Endothelial cell of umbilical vein (primary cell): ENCODE data around the gene MOB3A. TPM values are rescaled to one million over a fixed set of nuclear protein-coding genes. Genes with fewer than 3 reads are reported as not detected.

Source experiments
- BruUV-seq: library from RNA; stranded (reverse); fragments of 400-500 nt; replicated peaks from 2 replicates; lab custom pipeline; 2021; lab: Mats Ljungman, UMichigan
- CTCF ChIA-PET: fragments of 300-600, 350-600 bp; sonication (Branson Sonifier 250); formaldehyde crosslinking; loops from one replicate; lab custom pipeline; 2021; ENCODE audit warnings: antibody characterized with exemption, inconsistent platforms; lab: Charles Lee
- POLR2A ChIA-PET: fragments of 300-600, 350-600 bp; sonication (Branson Sonifier 250); formaldehyde crosslinking; loops from one replicate; lab custom pipeline; 2021; ENCODE audit warnings: antibody characterized with exemption, inconsistent platforms; lab: Charles Lee
- DNase-seq: peaks from one replicate; pipeline ENCODE4 v3.0.0-alpha.2; 2011; ENCODE audit warnings: low read depth, low spot score
- FAIRE-seq: peaks from 2 replicates; lab custom pipeline; 2011; peaks lifted over from hg19 to GRCh38; lab: Jason Lieb, UNC
- H2AFZ ChIP-seq: 2 replicates; pipeline ENCODE4 v1.6.0; 2012; ENCODE audit warnings: low read depth, low read length, control low read depth, inconsistent platforms
- H3K27ac ChIP-seq: 2 replicates; pipeline ENCODE4 v1.5.1; 2011; ENCODE audit warnings: low read depth, mild to moderate bottlenecking, control low read depth, low read length, moderate library complexity; ENCODE audit not compliant: insufficient read depth
- H3K27me3 ChIP-seq, 2 experiments: 2 replicates each; pipeline versions ENCODE4 v1.6.0 to v1.6.1; 2011; ENCODE audit warnings: low read length in 2 of 2, mixed read lengths in 1 of 2; ENCODE audit not compliant: control insufficient read depth in 2 of 2, insufficient read depth in 2 of 2
- H3K36me3 ChIP-seq, 2 experiments: 2 replicates in 1 of 2; 3 replicates in 1 of 2; pipeline ENCODE4 v1.5.1; 2011; ENCODE audit warnings: low read length in 2 of 2, mild to moderate bottlenecking in 1 of 2, moderate library complexity in 1 of 2; ENCODE audit not compliant: control insufficient read depth in 2 of 2, insufficient read depth in 2 of 2; ENCODE audit errors: extremely low read depth in 1 of 2
- H3K4me1 ChIP-seq: 3 replicates; pipeline ENCODE4 v1.5.1; 2011; ENCODE audit warnings: mild to moderate bottlenecking, low read length; ENCODE audit not compliant: control insufficient read depth, insufficient read depth; ENCODE audit errors: extremely low read depth
- H3K4me2 ChIP-seq: 2 replicates; pipeline ENCODE4 v1.6.1; 2011; ENCODE audit warnings: low read length, control low read depth, mixed read lengths; ENCODE audit not compliant: insufficient read depth
- H3K4me3 ChIP-seq, 3 experiments: fragments of 200-600 bp in 1 of 3; sonication (generic), shearing (Covaris generic) in 1 of 3; replicated peaks in 1 of 3; 2 replicates each; pipeline ENCODE4 v1.5.1; 2011 to 2016; ENCODE audit warnings: control low read depth in 3 of 3, low read length in 3 of 3, mild to moderate bottlenecking in 2 of 3, inconsistent platforms in 1 of 3, low read depth in 1 of 3, moderate library complexity in 1 of 3; ENCODE audit not compliant: insufficient read depth in 1 of 3
- H3K79me2 ChIP-seq: 2 replicates; pipeline ENCODE4 v1.6.0; 2012; ENCODE audit warnings: low read length, inconsistent platforms; ENCODE audit not compliant: control insufficient read depth, insufficient read depth
- H3K9ac ChIP-seq: replicated peaks from 2 replicates; pipeline ENCODE3; 2011; ENCODE audit warnings: low read length, control low read depth; ENCODE audit not compliant: insufficient read depth; ENCODE audit errors: extremely low read depth
- H3K9me1 ChIP-seq: replicated peaks from 3 replicates; pipeline ENCODE4 v1.6.0; 2011; ENCODE audit warnings: mild to moderate bottlenecking, low read length; ENCODE audit not compliant: control insufficient read depth, insufficient read depth; ENCODE audit errors: extremely low read depth
- H3K9me3 ChIP-seq: replicated peaks from 2 replicates; pipeline ENCODE4 v1.5.1; 2012; ENCODE audit warnings: low read length, inconsistent platforms; ENCODE audit not compliant: control insufficient read depth, insufficient read depth
- H4K20me1 ChIP-seq: replicated peaks from 2 replicates; pipeline ENCODE3; 2011; ENCODE audit warnings: mild to moderate bottlenecking, low read length; ENCODE audit not compliant: control insufficient read depth, insufficient read depth; ENCODE audit errors: extremely low read depth
- EZH2 ChIP-seq: IDR thresholded peaks from 2 replicates; pipeline ENCODE4 v1.6.1; 2012; ENCODE audit warnings: borderline replicate concordance, low read depth, mild to moderate bottlenecking, moderate library complexity, low read length, inconsistent platforms; ENCODE audit not compliant: severe bottlenecking
- FOS ChIP-seq: IDR thresholded peaks from 2 replicates; pipeline ENCODE4 v1.6.1; 2011; ENCODE audit warnings: mild to moderate bottlenecking, low read length, moderate library complexity, borderline replicate concordance; ENCODE audit not compliant: insufficient read depth
- GATA2 ChIP-seq: IDR thresholded peaks from 2 replicates; pipeline ENCODE4 v1.7.0; 2011; ENCODE audit warnings: low read depth, mild to moderate bottlenecking, moderate library complexity, mixed read lengths, low read length; ENCODE audit not compliant: insufficient read length, insufficient read depth
- JUN ChIP-seq: IDR thresholded peaks from 2 replicates; pipeline ENCODE4 v1.6.1; 2011; ENCODE audit warnings: borderline replicate concordance, low read depth; ENCODE audit not compliant: insufficient read length, insufficient read depth
- MYC ChIP-seq: IDR thresholded peaks from one replicate; pipeline ENCODE4 v1.6.1; 2011; ENCODE audit warnings: mild to moderate bottlenecking, low read depth, low read length
- POLR2A ChIP-seq: IDR thresholded peaks from 2 replicates; pipeline ENCODE4 v1.6.1; 2012; ENCODE audit warnings: low read depth, mild to moderate bottlenecking, control low read depth, low read length
- POLR2AphosphoS5 ChIP-seq: IDR thresholded peaks from 2 replicates; pipeline ENCODE4 v1.6.1; 2012; ENCODE audit warnings: low read depth, mild to moderate bottlenecking, control low read depth, low read length, moderate library complexity; ENCODE audit not compliant: insufficient read depth
- dilution Hi-C: fragments of 300-500 bp; cut with MboI; formaldehyde crosslinking; loops from one replicate; pipeline ENCODE4 v1.15.0; 2019; ENCODE audit warnings: low sequenced_read_pairs; ENCODE audit not compliant: extremely low pct_ligation_motif_present
- intact Hi-C: fragments of 100-400 bp; cut with micrococcal nuclease; formaldehyde crosslinking; loops from one replicate; pipeline ENCODE4 v1.10.0; 2022
- polyA plus RNA-seq, 4 experiments: library from polyadenylated mRNA; depleted of rRNA in 3 of 4; stranded (reverse) in 3 of 4; unstranded in 1 of 4; fragments of >200 nt; gene quantifications; 2 replicates each; pipeline versions ENCODE4 v1.2.1 to v1.2.3, GENCODE V29; 2011 to 2012; ENCODE audit warnings: missing spikeins in 1 of 4
- total RNA-seq: library from RNA; stranded (reverse); gene quantifications from 2 replicates; pipeline ENCODE4 v1.2.3, GENCODE V29; 2021
- TF ChIP-seq, protein P1 (sequence below), 2 donors: IDR thresholded peaks; 1 replicate in 1 of 2; 2 replicates in 1 of 2; pipeline ENCODE4 v1.5.1; 2011; ENCODE audit warnings: low read length in 2 of 2, mild to moderate bottlenecking in 2 of 2, moderate library complexity in 2 of 2, control low read depth in 1 of 2, inconsistent platforms in 1 of 2, low read depth in 1 of 2; ENCODE audit not compliant: insufficient read depth in 1 of 2; ENCODE audit errors: extremely low read depth in 1 of 2
- TF ChIP-seq, protein P2 (sequence below): IDR thresholded peaks from 2 replicates; pipeline ENCODE4 v1.6.1; 2011; ENCODE audit not compliant: insufficient read depth, insufficient read length

MOB3A gene
- total and polyA plus RNA-seq, 2 donors (not counting 3 experiments of a cell fraction or from before 2014, with no cell fraction given) = 46.5 to 59.7 TPM

DNA sequence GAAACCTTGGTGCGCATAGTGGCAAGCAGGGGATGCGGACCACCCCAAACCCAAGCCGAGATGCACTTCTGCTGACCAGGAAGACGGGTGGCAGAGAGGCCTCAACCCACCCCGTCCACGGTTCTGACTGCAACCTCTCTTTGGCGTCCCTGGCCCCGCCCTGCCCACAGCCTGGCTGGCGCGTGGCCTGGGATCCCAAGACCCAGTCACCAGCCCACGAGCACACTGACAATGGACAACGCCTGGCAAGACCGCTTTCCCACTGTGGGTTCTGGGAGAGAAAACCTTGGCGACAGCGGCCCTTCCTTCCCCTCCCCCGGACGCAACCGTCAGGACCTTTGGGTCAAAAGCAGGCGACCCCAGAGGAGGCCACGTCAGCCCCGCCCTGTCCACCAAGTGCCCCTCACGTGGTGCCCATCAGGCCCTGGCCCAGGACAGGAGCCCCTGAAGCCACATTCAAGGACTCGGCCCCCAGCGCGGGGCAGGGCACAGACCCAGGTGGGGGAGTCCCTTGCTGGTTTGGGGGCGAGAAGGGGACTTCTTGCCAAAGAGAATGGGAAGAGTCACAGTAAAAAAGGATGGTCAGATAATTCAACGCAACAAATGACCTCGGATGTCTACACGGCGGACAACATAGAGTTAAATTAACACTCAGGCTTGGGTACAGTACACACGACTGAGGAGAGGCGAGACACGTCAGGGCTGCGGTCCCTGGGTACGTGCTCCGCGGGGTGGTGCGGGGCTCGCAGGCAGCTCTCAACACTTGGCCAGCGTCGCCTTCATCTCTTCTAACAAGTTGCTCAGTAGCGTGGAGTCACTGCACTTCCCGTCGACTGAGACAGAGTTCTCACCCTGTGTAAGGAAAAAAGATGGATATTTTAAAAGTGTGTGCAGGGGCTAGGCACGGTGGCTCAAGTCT, 5.5 kb upstream of the MOB3A start:
- H4K20me1 ChIP-seq = no peaks in the 10 kb centered on the region
- H3K27ac ChIP-seq = no peak overlapping the region
- no peak overlapping the region for H2AFZ ChIP-seq
- H3K4me3 ChIP-seq = no peak overlapping the region
- H3K9ac ChIP-seq = no peak overlapping the region
- intact Hi-C loops (no loop called here), dilution Hi-C loops (no loop called here)
- no peaks in the 10 kb centered on the region for H3K9me3 ChIP-seq
- H3K79me2 ChIP-seq = peaks cover 14% of the 10 kb centered on the region
- BruUV-seq = no TSS peak
- H3K36me3 ChIP-seq = peaks cover 6 to 39% of the 10 kb centered on the region in 2 experiments
- H3K27me3 ChIP-seq = no peaks in the 10 kb centered on the region
- TF ChIP-seq MYC = no peak
- no peak for TF ChIP-seq POLR2A
- TF ChIP-seq FOS = no peak
- TF ChIP-seq JUN = no peak
- TF ChIP-seq, protein P1, sequence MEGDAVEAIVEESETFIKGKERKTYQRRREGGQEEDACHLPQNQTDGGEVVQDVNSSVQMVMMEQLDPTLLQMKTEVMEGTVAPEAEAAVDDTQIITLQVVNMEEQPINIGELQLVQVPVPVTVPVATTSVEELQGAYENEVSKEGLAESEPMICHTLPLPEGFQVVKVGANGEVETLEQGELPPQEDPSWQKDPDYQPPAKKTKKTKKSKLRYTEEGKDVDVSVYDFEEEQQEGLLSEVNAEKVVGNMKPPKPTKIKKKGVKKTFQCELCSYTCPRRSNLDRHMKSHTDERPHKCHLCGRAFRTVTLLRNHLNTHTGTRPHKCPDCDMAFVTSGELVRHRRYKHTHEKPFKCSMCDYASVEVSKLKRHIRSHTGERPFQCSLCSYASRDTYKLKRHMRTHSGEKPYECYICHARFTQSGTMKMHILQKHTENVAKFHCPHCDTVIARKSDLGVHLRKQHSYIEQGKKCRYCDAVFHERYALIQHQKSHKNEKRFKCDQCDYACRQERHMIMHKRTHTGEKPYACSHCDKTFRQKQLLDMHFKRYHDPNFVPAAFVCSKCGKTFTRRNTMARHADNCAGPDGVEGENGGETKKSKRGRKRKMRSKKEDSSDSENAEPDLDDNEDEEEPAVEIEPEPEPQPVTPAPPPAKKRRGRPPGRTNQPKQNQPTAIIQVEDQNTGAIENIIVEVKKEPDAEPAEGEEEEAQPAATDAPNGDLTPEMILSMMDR (IDR thresholded peaks at IDR 0.05; ENCODE audit: extremely low read depth in 1 of 2, insufficient read depth in 1 of 2, low read depth in 1 of 2, low read length in 2 of 2) = no peak
- no peak for TF ChIP-seq POLR2AphosphoS5
- no peak for TF ChIP-seq EZH2
- TF ChIP-seq, protein P2, sequence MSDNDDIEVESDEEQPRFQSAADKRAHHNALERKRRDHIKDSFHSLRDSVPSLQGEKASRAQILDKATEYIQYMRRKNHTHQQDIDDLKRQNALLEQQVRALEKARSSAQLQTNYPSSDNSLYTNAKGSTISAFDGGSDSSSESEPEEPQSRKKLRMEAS = no peak
- no peak for TF ChIP-seq GATA2
- H3K9me1 ChIP-seq = no peaks in the 10 kb centered on the region
- FAIRE-seq (no peak), DNase-seq (no peak)
- ChIA-PET CTCF (no interaction called here), POLR2A (no interaction called here)
- peaks cover 3% of the 10 kb centered on the region for H3K4me1 ChIP-seq
- no peak overlapping the region for H3K4me2 ChIP-seq
